ENCODE measurements around the gene ENTPD8. TPM values are rescaled to one million over a fixed set of nuclear protein-coding genes. Genes with fewer than 3 reads are reported as not detected.

Gene ENTPD8
- total RNA-seq, 4 donors from 2014 or later: not detected

DNA sequence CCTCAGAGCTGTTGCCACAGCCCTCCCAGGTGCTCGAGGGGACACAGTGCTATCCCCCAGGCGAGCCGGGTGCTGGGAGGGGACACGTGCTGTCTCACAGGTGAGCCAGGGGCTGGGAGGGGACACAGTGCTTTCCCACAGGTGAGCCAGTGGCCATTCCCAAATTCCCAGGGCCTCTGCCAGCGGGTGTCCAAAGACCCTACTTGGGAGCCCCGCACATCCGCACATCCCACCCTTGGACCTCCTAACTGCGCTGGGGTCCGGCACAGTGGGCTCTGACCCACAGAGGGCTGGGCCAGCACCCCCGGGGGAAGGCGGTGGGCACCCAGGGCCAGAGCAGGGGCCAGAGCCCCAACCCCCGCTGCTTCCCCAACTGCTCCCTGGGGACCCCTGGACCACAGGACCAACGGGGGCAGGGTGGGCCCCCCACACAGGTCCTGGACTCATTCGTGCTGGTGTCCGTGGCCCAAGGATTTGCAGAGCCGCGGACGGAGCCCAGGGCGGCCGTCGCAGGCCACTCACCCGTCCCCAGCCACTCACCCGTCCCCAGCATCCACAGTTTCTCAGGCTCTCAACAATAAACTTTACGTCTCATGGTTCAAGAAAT is 36.1 kb downstream of the ENTPD8 start:
- DNase-seq: no peak
- Histone ChIP-seq H3K27ac (no peak overlapping the region), H3K9me3 (no peaks in the 10 kb centered on the region), H3K27me3 (peaks cover 0 to 5% (median 0%) of the 10 kb centered on the region in 4 donors), H3K4me1 (peaks cover 11 to 21% (median 14%) of the 10 kb centered on the region in 3 donors), H3K36me3 (no peaks in the 10 kb centered on the region), H3K4me3 (no peak overlapping the region)
- 93 to 100% methylated on average over 3 to 6 of the region's 24 CpGs for WGBS, 2 donors
- intact Hi-C loops (cut with DNase I): loop anchor here (5.0 kb wide), 1 partner anchor 108 kb away; no protein-coding TSS in a partner anchor
- TF ChIP-seq, protein P1, sequence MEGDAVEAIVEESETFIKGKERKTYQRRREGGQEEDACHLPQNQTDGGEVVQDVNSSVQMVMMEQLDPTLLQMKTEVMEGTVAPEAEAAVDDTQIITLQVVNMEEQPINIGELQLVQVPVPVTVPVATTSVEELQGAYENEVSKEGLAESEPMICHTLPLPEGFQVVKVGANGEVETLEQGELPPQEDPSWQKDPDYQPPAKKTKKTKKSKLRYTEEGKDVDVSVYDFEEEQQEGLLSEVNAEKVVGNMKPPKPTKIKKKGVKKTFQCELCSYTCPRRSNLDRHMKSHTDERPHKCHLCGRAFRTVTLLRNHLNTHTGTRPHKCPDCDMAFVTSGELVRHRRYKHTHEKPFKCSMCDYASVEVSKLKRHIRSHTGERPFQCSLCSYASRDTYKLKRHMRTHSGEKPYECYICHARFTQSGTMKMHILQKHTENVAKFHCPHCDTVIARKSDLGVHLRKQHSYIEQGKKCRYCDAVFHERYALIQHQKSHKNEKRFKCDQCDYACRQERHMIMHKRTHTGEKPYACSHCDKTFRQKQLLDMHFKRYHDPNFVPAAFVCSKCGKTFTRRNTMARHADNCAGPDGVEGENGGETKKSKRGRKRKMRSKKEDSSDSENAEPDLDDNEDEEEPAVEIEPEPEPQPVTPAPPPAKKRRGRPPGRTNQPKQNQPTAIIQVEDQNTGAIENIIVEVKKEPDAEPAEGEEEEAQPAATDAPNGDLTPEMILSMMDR (IDR thresholded peaks at IDR 0.05): no peak
- TF ChIP-seq POLR2A (IDR thresholded peaks at IDR 0.05): no peak

DNA sequence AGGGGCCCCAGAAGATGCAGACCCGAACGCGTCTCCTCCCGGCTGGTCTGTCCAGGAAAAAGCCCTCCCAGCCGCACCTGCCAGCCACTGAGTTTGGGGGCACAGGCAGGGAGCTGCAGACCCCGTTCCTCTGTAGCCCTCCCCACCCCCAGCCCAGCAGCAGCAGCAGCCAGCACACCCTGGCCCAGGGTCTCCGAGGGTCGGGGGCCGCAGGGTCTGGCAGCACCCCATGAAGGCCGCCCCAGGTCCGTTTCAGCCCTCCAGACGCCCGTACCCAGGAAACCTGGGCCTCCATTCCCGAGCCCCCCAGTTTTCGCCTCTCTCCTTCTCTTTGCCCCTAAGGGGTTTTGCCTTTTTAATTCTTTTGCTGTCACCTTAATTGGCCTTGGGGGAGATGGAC is 37.9 kb downstream of the ENTPD8 start:
- no peak for DNase-seq
- intact Hi-C loops (cut with DNase I): no loop called here

DNA sequence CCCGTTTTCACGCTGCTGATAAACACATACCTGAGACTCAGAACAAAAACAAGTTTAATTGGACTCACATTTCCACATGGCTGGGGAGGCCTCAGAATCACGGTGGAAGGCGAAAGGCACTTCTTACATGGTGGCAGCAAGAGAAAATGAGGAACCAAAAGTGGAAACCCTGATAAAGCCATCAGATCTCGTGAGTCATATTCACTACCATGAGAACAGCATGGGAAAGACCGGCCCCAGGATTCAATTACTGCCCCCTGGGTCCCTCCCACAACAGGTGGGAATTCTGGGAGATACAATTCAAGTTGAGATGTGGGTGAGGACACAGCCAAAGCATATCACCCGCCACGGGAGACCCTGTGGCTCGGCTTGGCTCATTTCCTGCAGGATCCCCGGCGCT is 38.4 kb downstream of the ENTPD8 start:
- no peak overlapping the region for H3K4me3 ChIP-seq
- peaks cover 0 to 5% (median 0%) of the 10 kb centered on the region in 4 donors for H3K27me3 ChIP-seq
- intact Hi-C loops (cut with DNase I): no loop called here
- WGBS, 2 donors: 84 to 89% methylated on average over 6 to 8 of the region's 11 CpGs
- H3K4me1 ChIP-seq: peaks cover 11 to 22% (median 14%) of the 10 kb centered on the region in 3 donors
- TF ChIP-seq POLR2A (IDR thresholded peaks at IDR 0.05): no peak
- TF ChIP-seq, protein P1 (IDR thresholded peaks at IDR 0.05): no peak
- no peak for DNase-seq
- no peaks in the 10 kb centered on the region for H3K36me3 ChIP-seq
- H3K9me3 ChIP-seq: no peaks in the 10 kb centered on the region
- no peak overlapping the region for H3K27ac ChIP-seq

More for the DNA sequence above, 37.9 kb downstream of the ENTPD8 start:
- TF ChIP-seq, protein P1 (IDR thresholded peaks at IDR 0.05): no peak
- TF ChIP-seq POLR2A (IDR thresholded peaks at IDR 0.05): no peak
- Histone ChIP-seq H3K4me1 (peaks cover 11 to 26% (median 14%) of the 10 kb centered on the region in 3 donors), H3K27ac (no peak overlapping the region), H3K4me3 (no peak overlapping the region), H3K27me3 (peaks cover 0 to 5% (median 0%) of the 10 kb centered on the region in 4 donors), H3K9me3 (no peaks in the 10 kb centered on the region), H3K36me3 (no peaks in the 10 kb centered on the region)
- 89 to 100% methylated on average over 2 to 9 of the region's 15 CpGs for WGBS, 2 donors

DNA sequence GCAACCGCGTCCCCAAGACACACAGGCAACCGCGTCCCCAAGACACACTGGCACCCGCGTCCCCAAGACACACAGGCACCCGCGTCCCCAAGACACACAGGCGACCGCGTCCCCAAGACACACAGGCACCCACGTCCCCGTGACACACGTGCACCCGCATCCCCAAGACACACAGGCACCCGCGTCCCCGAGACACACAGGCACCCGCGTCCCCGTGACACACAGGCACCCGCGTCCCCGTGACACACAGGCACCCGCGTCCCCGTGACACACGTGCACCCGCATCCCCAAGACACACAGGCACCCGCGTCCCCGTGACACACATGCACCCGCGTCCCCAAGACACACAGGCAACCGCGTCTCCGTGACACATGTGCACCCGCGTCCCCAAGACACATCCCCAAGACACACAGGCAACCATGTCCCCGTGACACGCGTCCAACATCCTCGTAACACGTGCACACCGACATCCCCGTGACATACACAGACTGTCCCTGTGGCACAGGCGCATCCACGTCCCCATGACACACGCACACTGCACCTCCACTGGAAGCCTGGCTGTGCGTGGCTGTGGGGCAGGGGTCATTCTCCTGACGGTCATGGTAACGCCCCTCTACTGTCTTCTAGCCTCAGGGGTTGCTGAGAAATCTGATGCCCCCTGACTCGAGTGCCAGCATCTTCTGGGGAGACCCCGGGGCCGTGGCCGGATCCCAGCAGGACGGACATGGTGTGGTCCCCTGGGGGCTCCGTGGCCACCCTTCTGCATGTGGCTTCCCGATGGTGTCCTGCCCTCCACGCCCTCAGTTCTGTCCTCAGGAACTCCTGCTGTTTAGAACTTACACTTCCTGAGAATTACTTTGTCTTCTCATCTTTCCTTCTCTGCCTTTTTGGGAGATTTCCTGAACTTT is 42.3 kb downstream of the ENTPD8 start:
- no peaks in the 10 kb centered on the region for H3K27me3 ChIP-seq
- DNase-seq: no peak
- no peak overlapping the region for H3K4me3 ChIP-seq
- no peak overlapping the region for H3K27ac ChIP-seq
- H3K9me3 ChIP-seq: no peaks in the 10 kb centered on the region
- TF ChIP-seq POLR2A (IDR thresholded peaks at IDR 0.05): no peak
- TF ChIP-seq, protein P1 (IDR thresholded peaks at IDR 0.05): no peak
- peaks cover 0 to 17% (median 0%) of the 10 kb centered on the region in 3 donors for H3K36me3 ChIP-seq
- peaks cover 0 to 5% (median 0%) of the 10 kb centered on the region in 3 donors for H3K4me1 ChIP-seq
- WGBS, 2 donors: 95 to 96% methylated on average over 34 to 42 of the region's 60 CpGs
- intact Hi-C loops (cut with DNase I): no loop called here

Measured in esophagus squamous epithelium (tissue), 5 donors.